DMS 273 (cell line): ENCODE results near the gene ETV6.

Experiments
- DNase-seq: peaks from one replicate; lab custom pipeline; 2025; ENCODE audit not compliant: unreplicated experiment; lab: John Stamatoyannopoulos, UW

The ETV6 gene

DNA sequence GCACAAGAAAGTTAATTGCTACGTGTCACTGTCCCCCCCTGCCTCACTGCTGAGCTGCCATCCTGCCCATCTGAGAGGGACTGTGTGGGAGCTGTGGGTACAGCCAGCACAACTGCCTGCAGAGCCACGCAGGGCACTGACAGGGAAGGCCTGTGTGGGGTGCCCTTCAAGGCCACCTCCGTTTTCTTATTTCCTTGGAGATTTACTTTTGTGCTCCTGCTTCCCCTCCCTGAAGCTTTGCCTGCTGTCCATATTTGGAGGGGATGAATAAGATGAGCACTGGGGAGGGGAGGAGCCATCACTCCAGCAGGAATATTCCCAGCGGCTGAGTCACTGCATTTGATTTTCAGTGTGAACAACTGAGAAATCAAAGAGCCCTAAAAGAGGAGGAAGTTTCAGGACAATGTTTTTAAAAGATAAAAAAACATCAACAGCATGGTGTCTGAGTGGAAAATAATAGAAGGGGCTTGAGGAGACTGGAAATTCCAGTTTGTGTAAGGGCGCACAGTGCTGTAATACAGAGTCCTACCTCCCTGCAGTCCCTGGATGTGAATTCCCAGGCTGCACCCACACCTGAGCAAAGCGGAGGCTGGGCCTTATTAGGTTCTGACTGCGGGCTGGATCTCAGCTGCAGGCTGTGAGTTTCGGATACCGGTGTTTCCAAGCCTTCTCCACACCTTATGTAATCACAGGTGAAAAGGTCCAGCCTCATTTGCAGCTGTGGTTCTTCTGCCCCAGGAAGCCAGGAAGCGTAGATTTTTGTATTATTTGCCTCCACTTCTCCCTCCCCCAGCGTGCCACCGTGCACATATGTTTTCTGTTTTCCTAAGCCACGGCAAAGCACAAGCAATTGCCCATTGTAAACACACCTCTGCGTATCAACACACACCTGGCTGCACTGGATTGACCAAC lies 228.7 kb downstream of the ETV6 start:
- peak; percentile 39 for DNase-seq

DNA sequence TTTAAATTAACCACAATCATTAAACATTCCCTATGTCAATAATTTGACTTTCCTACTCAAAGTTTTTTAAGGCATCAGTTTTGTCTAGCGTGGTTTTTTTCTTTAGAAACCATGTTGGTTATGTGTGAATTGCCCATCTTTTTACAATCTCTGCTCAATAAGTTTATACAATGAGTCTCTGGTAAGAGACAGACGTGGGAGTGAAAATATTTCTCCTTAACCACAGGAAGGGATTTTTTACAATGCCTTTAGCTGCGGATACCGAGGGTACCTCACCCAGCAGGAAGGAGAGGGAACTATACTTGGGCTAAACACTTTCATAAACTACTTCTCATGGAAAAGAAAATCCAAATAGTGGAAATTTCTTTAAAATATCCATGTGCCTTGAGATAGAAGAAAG lies 229.8 kb downstream of the ETV6 start:
- DNase-seq: no peak

DNA sequence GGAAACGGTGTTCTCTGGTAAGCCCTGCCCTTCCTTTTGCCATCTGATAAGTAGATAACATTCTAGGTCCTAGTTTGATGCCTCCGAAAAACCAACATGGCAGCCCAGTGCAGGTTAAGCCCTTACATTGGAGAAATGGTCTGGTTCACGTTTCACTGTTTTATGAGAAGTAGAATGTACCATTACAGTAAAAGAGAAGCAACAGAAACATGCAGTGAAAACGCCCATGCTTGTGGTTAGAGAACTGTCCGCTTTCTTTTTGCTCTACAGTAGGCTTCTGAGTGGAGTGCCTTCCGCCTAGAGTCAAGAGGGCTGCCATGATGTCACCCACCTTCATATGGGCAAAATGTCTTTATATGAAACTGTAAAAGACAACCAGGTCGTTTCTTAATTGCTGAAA lies 230.9 kb downstream of the ETV6 start:
- DNase-seq: no peak

DNA sequence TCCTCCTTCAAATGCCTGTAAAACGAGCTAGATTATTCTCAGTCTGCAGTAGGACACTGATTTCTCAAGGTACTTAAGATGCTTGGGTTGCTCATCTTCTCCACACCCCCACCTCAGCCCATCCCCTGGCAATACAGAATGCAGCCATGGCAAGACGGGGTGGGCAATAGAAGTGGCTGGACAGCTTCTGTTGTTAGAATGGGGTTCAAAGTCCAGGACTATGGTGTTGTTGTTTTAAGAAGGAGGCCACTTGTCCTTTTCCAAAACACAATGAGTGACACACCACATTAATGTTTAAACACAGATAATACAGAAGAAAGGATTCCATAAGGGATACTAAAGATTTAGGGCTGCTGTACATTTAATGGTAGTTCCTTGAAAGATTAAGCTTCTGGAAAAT lies 232.4 kb downstream of the ETV6 start:
- no peak for DNase-seq

DNA sequence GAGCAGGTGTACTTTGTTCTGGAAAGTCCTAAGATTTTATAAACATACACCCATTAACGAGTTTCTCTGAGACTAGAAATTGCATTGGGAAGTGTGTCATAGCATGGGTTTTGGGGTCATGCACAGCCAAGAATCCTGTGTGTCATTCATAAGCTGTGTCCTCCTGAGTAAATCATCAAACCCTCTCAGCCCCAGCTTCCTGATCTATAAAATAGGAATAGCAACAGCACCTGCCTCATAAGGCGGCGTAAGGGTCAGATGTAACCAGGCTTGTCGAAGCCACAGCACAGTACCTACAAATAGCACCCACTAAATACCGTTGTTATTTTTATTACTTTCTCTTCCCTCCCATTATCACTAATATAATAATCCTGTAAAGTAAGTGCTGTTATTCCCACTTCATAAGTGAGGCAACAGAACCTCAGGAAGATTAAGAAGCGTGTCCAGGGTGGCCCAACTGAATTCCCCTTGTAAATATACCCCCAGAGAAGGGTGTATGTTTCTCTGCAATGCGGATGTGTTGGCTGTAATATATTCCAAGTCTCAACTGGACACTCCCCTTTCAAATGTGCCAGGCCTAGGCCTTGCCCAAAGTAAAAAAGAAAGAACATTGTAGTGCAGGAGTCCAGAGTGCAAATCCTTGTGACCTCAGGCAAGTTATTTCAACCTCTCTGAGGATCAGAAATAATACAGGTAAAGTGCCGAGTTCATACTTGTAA lies 233.0 kb downstream of the ETV6 start:
- no peak for DNase-seq

DNA sequence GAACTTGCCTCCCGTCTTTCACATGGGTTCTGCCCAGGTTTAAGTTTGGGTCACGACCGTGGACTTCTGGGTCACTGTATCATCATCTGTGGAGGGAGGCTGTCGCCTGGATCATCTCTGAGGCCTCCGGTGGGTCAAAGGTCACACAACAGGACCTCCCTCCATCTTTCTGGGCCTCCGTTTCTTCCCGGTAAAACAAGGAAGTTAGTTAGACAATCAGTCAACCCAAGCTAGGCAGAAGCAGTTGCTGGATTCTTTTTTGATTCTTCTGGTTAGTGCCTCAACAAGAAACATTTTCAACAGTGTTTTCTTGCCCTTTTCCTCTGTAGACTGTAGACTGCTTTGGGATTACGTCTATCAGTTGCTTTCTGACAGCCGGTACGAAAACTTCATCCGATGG lies 234.6 kb downstream of the ETV6 start:
- no peak for DNase-seq

DNA sequence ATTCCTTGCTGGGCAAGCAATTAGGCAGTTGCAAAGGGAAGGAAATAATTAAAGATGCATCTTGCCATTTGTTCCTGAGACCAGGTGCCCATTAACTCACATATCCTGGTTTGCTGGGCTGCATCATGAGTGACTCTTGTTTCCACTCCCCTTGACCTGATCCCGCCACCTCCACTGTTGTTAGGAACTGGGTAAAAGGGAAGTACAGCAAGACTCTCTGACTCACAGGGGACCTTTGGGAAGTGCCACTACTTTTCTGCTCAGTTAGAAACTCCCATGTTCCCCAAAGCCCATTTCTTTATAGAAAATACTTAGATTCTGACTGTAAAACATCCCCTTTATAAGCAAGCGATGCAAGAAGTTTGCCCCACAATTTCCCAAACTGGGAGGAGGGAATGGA lies 235.2 kb downstream of the ETV6 start:
- DNase-seq: no peak

DNA sequence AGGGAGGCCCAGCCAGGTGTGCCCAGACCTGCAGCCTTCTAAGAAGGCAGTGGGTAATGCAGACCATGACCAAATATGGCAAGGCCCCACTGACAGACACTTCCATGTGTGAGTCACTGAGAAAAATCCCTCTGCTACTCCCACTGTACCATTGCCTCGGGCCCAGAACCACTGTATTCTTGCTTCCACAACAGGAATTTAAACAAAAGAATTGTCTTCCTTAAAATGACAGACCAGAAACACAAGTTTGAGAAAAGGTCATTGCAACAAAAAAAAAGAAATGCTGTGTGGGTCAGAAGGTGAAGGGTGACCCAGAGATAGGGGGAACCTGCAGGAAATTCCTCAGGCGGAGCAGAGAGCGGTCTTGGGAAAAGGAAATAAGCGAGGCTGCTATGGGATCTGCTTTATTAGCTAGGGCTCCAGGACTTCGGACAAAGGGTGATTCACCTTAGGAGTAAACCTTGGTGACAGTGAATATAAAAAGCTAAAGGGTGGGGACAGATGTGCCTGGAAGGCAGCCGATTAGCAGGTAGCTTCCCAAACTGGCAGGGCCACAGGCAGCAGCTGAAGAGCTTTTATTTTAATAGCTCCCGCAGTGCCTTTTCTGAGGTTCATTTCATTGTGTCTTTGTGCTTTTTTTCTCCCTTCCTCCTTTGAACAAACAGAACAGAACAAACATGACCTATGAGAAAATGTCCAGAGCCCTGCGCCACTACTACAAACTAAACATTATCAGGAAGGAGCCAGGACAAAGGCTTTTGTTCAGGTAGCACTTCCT lies 236.0 kb downstream of the ETV6 start:
- no peak for DNase-seq

DNA sequence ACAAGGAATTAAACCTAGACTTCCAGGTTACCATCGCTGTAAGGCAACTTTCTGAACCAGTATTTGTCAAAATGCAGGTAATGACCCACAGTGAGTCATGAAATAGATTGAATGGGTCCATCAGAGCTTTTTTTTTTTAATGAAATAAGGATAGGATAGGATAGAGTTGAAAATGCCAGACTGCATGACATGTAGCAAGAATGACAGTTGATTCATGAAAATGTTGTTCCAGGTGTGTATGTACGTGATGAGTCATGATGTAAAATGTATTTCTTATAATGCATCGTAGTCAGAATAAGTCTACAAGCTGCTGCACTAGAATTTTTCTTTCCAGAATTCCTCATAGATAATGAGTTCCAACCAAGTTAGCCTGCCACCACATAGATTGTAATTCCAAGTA lies 236.9 kb downstream of the ETV6 start:
- no peak for DNase-seq

DNA sequence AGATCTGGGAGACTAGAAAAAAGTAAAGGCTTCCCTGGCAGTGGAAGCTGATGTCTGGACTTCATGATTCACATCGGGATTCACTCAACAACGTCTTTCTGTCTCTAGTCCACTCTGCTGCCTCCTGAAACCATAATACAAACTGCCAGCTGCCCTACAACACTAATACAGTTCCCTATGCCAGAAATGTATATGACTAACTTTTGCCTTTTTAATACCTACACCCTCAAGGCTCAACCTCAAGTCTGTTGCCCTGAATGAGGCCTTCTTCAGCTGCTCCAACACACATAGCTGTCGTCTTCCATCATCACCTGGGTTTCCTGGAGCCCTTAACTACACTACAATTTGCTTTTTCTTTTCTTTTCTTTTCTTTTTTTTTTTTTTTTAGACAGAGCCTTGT lies 238.6 kb downstream of the ETV6 start:
- DNase-seq: no peak

DNA sequence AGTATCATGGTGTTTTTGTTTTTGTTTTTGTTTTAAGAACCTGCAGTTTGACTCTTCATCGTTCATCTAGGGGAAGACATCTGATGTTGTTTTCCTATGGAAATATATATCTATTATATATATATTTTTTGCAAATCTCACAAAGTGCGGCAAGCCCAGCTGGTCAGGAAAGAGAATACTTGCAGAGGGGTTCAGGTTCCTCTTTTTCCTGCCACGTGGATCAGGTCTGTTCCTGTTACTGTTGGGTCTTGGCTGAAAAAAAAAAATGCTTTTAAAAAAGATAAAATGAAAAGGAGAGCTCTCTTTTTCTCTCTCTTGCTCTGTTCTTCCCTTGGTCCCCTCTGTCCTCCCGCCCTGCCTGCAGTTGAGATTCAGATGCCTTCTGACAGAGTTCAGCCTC lies 241.9 kb downstream of the ETV6 start:
- no peak for DNase-seq

DNA sequence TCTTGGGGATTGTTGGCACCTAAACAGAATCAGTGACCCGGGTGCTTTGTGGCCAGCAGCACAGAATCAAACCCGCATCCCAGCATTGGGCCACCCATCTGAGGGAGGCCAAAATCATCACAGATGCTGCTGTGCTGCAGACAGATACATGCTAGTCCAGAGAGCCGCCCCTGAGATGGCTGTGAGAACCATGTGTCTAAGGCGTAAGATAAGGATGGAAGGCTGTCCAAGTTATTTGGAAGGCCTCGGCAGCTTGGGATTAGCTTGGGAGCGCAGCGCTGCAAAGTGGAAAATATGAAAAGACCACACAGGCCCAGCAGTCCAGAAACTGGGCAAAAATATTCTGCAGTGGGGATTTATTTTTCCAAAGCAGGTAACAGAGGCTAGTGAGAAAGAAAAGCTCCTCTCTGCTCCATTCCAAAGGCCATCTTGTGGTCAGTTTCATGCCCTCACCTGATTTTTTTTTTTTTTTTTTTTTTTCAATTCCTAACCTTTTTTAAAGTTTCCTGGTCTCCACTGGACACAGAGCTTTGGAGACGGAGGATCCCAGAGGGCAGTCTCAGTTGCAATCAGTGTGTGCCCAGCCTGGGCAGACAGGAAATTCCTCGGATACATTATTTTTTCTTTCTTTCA lies 242.4 kb downstream of the ETV6 start:
- DNase-seq: no peak

DNA sequence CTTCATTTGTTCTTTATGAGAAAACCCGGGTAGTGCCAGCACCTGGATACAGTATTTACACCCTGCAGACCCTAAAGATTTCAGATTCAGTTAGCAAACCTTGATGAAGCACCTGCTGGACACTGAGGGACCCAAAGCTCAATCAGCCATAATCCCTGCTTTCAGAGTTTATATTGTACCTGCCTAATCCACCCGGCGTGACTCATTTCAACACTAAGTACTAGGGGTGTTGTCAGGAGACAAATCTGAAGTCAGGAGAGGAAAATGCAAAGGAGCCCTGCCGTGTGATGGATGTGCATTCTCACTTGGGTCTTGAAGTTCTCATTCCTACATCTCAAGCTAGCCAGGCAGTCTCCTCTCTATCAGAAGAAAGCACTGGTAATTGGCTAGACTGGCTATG lies 244.5 kb downstream of the ETV6 start:
- no peak for DNase-seq

DNA sequence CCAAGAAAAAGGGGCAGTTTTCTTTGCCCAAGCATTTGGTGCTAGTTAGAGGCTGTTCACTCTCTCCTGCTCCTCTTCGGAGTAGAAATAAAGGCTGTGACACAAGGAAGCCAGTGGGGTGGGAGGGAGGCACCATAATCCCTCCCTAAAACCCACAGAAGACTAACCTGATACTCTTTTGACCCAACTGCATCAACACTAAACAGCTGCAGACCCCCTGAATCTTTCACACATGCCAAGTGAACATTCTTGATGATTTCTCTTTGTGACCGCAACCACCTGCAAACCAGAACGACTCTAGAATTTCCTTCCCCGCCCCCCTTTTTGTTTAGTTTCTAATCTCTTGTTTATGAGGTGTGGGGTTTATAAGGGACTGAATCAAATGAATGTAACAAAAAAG lies 245.4 kb downstream of the ETV6 start:
- DNase-seq: no peak

DNA sequence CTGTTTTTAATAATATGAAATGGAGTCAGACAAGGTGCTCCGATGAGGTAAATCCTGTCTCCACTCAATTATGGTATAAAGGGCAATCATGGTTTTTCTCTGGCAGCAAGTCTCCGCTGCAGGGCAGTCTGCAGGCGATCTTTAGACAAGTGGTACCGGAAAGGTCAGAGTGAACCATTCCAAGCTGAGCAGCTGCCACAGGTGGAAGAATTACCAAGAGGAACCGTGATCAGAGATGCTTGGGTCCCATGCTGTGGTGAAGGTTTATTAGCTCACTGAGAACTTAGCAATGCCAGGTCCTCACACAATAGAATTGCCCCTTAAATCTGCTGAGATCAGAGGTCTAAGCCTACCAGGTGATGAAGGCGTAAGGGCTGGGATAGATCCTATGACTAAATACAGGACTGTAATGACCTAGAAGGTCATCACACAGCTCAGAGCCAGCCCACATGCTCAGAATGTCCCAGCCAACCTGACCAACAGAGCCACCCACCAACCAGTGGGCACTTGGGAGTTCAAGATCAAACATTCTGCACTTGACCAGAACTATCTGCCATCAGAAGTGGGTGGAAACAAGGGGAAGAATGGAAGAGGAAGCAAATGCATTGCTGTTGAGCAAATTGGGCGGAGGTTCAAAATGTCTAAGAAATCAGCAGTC lies 246.1 kb downstream of the ETV6 start:
- DNase-seq: no peak

DNA sequence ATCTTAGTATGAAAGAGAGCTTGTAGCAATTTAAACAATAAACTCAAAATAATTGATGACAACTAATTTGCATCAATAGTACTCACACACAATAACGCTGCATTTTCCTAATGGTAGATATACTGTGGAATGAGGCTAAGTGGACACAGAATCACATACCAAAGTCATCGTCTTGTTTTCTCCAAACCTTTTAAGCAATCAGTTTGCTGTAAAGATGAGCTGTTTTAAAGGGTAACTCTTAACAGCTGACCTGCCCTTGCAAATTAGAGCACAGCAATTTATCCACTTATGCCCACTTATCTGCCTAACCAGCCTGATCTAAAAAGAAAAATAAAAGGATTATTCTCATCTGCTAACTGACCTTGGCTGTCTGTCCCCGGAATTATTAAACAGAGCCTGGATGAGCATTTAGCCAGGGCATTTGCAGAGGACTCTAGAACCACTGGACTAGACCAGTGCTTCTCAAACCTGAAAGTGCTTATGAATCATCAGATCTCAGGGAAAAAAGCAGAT lies 247.0 kb downstream of the ETV6 start:
- DNase-seq: no peak

DNA sequence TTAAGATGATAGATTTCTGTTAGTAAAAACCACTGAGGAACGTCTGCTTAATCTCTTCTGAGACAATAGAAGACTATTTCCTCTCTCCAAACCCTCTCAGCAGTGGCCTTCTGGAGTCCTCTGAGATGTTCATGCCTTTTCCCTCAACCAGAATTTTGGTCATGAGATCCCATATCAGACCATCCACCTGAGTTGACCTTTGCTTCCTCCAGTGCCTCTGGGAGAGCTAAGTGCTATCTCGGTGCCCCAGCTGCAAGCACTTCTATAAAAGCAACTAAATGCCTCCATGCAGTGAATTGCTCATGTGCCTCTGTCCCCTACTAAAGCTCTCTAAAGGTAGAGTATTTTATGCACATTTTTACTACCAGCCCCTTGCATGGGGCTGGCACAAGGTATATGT lies 248.4 kb downstream of the ETV6 start:
- DNase-seq: no peak

DNA sequence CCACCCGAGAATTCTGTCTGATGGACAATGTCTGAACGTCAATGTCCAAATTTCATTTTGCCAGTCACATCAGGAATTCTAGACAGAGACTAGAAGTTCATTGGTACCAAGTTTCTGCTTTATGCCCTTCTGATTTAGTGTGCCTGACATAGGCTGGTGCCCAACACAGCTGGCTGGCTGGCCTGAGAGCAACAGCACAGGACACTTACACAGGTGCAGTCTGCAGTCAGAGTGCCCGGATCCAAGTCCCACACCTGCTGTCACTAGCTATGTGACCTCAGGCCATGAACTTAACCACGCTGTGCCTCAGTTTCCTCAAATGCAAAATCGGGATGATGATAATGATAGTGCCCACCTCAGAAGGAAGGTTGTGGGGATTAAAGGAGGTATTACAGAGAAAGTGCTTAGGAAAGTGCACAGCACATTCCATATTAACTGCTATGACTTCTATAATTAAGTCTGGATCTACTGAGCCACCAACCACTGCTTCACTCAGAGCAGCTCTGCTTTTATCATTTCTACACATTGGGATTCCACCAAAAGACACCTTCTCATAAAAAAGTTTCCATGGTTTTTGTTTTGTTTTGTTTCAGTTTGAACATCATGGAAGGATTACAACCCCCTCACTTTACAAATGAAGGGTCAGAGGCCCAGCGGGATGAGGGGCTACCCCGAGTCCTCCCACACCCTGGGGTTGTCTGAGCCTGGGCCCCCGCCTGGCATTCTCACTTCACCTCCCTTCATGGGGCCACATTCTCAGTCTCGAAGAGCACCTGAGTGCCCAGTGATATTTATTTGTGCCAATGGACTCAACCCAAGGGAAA lies 252.4 kb downstream of the ETV6 start:
- no peak for DNase-seq

DNA sequence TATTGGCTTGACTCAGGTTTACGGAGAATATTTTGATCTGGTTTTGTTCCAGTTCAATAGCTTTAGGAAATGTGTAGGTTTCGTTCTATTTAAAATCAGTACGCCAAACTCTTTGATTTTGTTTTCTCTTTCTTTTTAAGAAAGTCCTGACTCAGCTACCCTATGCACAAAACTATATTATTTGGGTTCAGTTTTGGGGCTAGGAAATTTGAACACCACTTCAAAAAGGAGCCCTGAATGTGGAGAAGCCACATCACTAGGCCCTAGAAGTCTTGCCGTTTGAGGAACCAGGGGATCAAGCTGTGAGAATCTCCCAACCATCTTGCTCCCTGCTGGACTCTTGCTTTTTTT lies 253.0 kb downstream of the ETV6 start:
- DNase-seq: no peak

DNA sequence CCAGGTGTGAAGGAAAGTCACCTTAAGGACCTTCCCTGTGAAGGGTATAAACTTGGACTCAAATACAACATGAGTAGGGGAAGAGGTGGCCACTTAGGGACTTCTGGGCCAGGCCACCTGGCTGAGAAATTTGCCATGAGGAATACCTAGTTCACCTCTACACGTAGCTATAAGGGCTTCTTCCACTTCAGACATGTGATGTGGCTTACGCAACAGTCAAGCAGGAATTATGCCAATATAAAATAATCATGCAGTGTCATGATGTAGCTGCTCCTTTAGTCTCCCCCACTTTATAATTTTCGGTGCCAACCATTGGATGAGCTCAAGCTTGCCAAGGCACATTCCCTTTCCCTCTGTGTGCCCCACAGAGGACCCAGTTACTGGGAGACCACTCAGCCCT lies 254.7 kb downstream of the ETV6 start:
- DNase-seq: no peak
